GM23338 (cell line): ENCODE data around the gene SLC22A14. TPM values are rescaled to one million over a fixed set of nuclear protein-coding genes. Genes with fewer than 3 reads are reported as not detected.

Experiments
- ATAC-seq: fragments of 200-7000 bp; cut with Tn5 transposase; 3 replicates; pipeline ENCODE4 v1.9.1; 2020
- DNase-seq: peaks from one replicate; pipeline ENCODE4 v3.0.0-alpha.2; 2015; ENCODE audit warnings: low spot score
- H2AFZ ChIP-seq: fragments of 200-600 bp; sonication (generic); 2 replicates; pipeline ENCODE4 v1.8.0; 2016; ENCODE audit warnings: antibody characterized with exemption, mild to moderate bottlenecking, moderate library complexity
- H3F3A ChIP-seq: fragments of 200-600 bp; sonication (generic); replicated peaks from 2 replicates; pipeline ENCODE4 v1.8.0; 2017; ENCODE audit warnings: antibody characterized with exemption, mixed run types, low read depth
- H3K27ac ChIP-seq: fragments of 200-600 bp; sonication (generic); 2 replicates; pipeline ENCODE4 v1.6.1; 2016; ENCODE audit warnings: low read depth
- H3K27me3 ChIP-seq: fragments of 200-600 bp; sonication (generic); 2 replicates; pipeline ENCODE4 v1.8.0; 2016; ENCODE audit warnings: mild to moderate bottlenecking, mixed run types, moderate library complexity; ENCODE audit not compliant: insufficient read depth
- H3K36me3 ChIP-seq: fragments of 200-600 bp; sonication (generic); 2 replicates; pipeline ENCODE4 v1.8.0; 2016; ENCODE audit warnings: mild to moderate bottlenecking; ENCODE audit not compliant: insufficient read depth
- H3K4me1 ChIP-seq: fragments of 200-600 bp; sonication (generic); 2 replicates; pipeline ENCODE4 v1.8.0; 2016; ENCODE audit warnings: mild to moderate bottlenecking, moderate library complexity; ENCODE audit not compliant: insufficient read depth
- H3K4me2 ChIP-seq: fragments of 200-600 bp; sonication (generic); 2 replicates; pipeline ENCODE4 v1.7.1; 2017; ENCODE audit warnings: mixed run types
- H3K4me3 ChIP-seq: fragments of 200-600 bp; sonication (generic); 2 replicates; pipeline ENCODE4 v1.6.1; 2016; ENCODE audit warnings: mixed run types
- H3K79me2 ChIP-seq: fragments of 200-600 bp; sonication (generic); replicated peaks from 2 replicates; pipeline ENCODE4 v1.8.0; 2017; ENCODE audit warnings: mild to moderate bottlenecking; ENCODE audit not compliant: insufficient read depth
- H3K9me2 ChIP-seq: fragments of 200-600 bp; sonication (generic); 2 replicates; pipeline ENCODE4 v1.8.0; 2017; ENCODE audit not compliant: insufficient read depth
- H4K20me1 ChIP-seq: fragments of 200-600 bp; sonication (generic); replicated peaks from 2 replicates; pipeline ENCODE4 v1.8.0; 2017; ENCODE audit warnings: mild to moderate bottlenecking; ENCODE audit not compliant: insufficient read depth
- H3K27ac Mint-ChIP-seq: 2 replicates; pipeline ENCODE4 v1.8.0; 2020; ENCODE audit warnings: inconsistent platforms, mild to moderate bottlenecking, moderate library complexity, mixed read lengths
- H3K27me3 Mint-ChIP-seq: 3 replicates; pipeline ENCODE4 v1.8.0; 2022; ENCODE audit warnings: low read depth, mild to moderate bottlenecking, moderate library complexity, mixed read lengths, inconsistent platforms; ENCODE audit not compliant: insufficient read depth, poor library complexity
- H3K36me3 Mint-ChIP-seq: 3 replicates; pipeline ENCODE4 v1.8.0; 2021; ENCODE audit warnings: low read depth, mild to moderate bottlenecking, inconsistent platforms, moderate library complexity, mixed read lengths
- H3K4me1 Mint-ChIP-seq: 3 replicates; pipeline ENCODE4 v1.8.0; 2020; ENCODE audit warnings: mild to moderate bottlenecking, inconsistent platforms, mixed read lengths
- H3K4me3 Mint-ChIP-seq: 3 replicates; pipeline ENCODE4 v1.8.0; 2021; ENCODE audit warnings: moderate library complexity, mild to moderate bottlenecking, inconsistent platforms, mixed read lengths
- H3K9me3 Mint-ChIP-seq: 3 replicates; pipeline ENCODE4 v1.8.0; 2020; ENCODE audit warnings: moderate library complexity, mild to moderate bottlenecking, inconsistent platforms, mixed read lengths
- EZH2 ChIP-seq: fragments of 200-600 bp; sonication (generic); IDR thresholded peaks from one replicate; pipeline ENCODE4 v1.8.0; 2017; ENCODE audit warnings: antibody characterized with exemption, mild to moderate bottlenecking, low read depth; ENCODE audit not compliant: unreplicated experiment
- EZH2phosphoT487 ChIP-seq: fragments of 200-600 bp; sonication (generic); IDR thresholded peaks from one replicate; pipeline ENCODE4 v1.8.1; 2018; ENCODE audit warnings: antibody characterized with exemption; ENCODE audit not compliant: unreplicated experiment
- NANOG ChIP-seq: IDR thresholded peaks from 2 replicates; pipeline ENCODE4 v1.6.1; 2016; ENCODE audit warnings: antibody characterized with exemption, borderline replicate concordance
- POLR2AphosphoS5 ChIP-seq: IDR thresholded peaks from 2 replicates; pipeline ENCODE4 v1.6.1; 2016; ENCODE audit warnings: antibody characterized with exemption, low read depth
- STAT1 ChIP-seq: IDR thresholded peaks from one replicate; pipeline ENCODE4 v1.6.1; 2016; ENCODE audit warnings: antibody characterized with exemption; ENCODE audit not compliant: unreplicated experiment
- ZNF114 ChIP-seq: fragments of 250-450 bp; sonication (Bioruptor Pico); IDR thresholded peaks from 2 replicates; pipeline ENCODE4 v1.5.0; 2020; ENCODE audit warnings: mild to moderate bottlenecking, moderate library complexity
- ZNF331 ChIP-seq: fragments of 250-450 bp; sonication (Bioruptor Pico); IDR thresholded peaks from 2 replicates; pipeline ENCODE4 v1.5.0; 2020; ENCODE audit warnings: low read depth, mild to moderate bottlenecking, moderate library complexity
- polyA plus RNA-seq: library from polyadenylated mRNA; unstranded; fragments of >200 nt; fragmentation: Nextera tagmentation; extraction: Ambion mirVana; gene quantifications from 2 replicates; pipeline ENCODE4 v1.2.1, GENCODE V29; 2016
- total RNA-seq: library from RNA; depleted of rRNA; stranded (reverse); fragments of >200 nt; shearing (Covaris generic); gene quantifications from 2 replicates; pipeline ENCODE4 v1.2.3, GENCODE V29; 2014
- TF ChIP-seq, protein P1 (sequence below): IDR thresholded peaks from one replicate; pipeline ENCODE4 v1.6.1; 2018; ENCODE audit warnings: antibody characterized with exemption; ENCODE audit not compliant: unreplicated experiment
- TF ChIP-seq, protein P2 (sequence below), 2 experiments: fragments of 200-600 bp in 1 of 2; sonication (generic) in 1 of 2; conservative IDR thresholded peaks; 2 replicates each; pipeline versions ENCODE4 v1.5.1 to v1.6.1; 2016 to 2017; ENCODE audit warnings: antibody characterized with exemption in 2 of 2, low read depth in 2 of 2, mild to moderate bottlenecking in 2 of 2, moderate library complexity in 1 of 2

Gene SLC22A14
- total and polyA plus RNA-seq, 2 experiments from 2014 or later: not detected

DNA sequence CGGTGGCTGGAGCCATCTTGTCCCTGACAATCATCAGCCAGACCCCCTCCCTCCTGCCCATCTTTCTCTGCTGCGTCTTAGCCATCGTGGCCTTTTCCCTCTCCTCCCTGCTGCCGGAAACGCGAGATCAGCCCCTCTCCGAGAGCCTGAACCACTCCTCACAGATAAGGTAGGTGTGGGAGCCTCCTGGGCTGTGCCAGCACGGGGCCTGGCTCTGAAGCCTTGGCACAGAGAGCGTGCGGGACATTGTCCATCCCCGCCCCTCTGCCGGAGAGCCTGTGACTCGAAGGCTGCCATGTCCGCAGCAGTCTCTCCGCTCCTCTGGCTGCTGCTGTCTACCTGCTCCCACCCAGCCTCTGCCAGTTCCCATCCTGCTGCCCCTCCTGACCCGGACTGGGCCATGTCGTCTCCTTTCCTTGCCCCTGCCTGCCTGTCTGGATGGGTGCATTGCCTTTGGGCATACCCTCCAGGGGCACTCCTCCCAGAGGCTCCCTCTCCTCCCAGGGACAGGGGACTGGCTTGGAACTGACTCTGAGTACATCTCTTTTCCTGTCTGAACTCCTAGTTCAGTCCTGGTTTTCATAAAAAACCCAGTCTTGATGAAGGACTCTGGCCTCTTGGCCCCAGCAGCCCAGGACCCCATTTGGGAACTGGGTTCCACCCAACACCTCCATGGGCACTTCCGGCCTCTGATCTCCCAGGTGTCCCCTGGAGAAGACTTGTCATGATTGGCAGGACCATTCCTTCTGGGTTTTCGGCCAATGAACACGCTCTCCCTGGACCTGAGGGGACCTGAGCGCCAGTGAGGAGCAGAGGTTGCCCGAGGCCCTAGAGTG is 34.5 kb downstream of the SLC22A14 start:
- no peak for TF ChIP-seq POLR2AphosphoS5
- TF ChIP-seq, protein P1, sequence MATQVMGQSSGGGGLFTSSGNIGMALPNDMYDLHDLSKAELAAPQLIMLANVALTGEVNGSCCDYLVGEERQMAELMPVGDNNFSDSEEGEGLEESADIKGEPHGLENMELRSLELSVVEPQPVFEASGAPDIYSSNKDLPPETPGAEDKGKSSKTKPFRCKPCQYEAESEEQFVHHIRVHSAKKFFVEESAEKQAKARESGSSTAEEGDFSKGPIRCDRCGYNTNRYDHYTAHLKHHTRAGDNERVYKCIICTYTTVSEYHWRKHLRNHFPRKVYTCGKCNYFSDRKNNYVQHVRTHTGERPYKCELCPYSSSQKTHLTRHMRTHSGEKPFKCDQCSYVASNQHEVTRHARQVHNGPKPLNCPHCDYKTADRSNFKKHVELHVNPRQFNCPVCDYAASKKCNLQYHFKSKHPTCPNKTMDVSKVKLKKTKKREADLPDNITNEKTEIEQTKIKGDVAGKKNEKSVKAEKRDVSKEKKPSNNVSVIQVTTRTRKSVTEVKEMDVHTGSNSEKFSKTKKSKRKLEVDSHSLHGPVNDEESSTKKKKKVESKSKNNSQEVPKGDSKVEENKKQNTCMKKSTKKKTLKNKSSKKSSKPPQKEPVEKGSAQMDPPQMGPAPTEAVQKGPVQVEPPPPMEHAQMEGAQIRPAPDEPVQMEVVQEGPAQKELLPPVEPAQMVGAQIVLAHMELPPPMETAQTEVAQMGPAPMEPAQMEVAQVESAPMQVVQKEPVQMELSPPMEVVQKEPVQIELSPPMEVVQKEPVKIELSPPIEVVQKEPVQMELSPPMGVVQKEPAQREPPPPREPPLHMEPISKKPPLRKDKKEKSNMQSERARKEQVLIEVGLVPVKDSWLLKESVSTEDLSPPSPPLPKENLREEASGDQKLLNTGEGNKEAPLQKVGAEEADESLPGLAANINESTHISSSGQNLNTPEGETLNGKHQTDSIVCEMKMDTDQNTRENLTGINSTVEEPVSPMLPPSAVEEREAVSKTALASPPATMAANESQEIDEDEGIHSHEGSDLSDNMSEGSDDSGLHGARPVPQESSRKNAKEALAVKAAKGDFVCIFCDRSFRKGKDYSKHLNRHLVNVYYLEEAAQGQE: no peak
- Mint-ChIP-seq H3K27ac (no peak overlapping the region), H3K4me3 (no peak overlapping the region), H3K27me3 (peaks cover 13% of the 10 kb centered on the region), H3K4me1 (peaks cover 9% of the 10 kb centered on the region; the same call in 2 of the 3 replicates), H3K9me3 (no peaks in the 10 kb centered on the region; the same call in 2 of the 3 replicates), H3K36me3 (no peaks in the 10 kb centered on the region; the same call in 2 of the 3 replicates)
- ATAC-seq (no peak), DNase-seq (no peak)
- Histone ChIP-seq H4K20me1 (no peaks in the 10 kb centered on the region), H3K27ac (no peak overlapping the region), H3K36me3 (no peaks in the 10 kb centered on the region), H3K9me2 (0 out of 2 replicates have a peak, but pooled peaks cover 3% of the 10 kb centered on the region), H3K27me3 (no peaks in the 10 kb centered on the region), H3K79me2 (no peaks in the 10 kb centered on the region), H3K4me3 (no peak overlapping the region), H2AFZ (no peak overlapping the region), H3K4me1 (no peaks in the 10 kb centered on the region), H3K4me2 (no peak overlapping the region), H3F3A (no peaks in the 10 kb centered on the region)

DNA sequence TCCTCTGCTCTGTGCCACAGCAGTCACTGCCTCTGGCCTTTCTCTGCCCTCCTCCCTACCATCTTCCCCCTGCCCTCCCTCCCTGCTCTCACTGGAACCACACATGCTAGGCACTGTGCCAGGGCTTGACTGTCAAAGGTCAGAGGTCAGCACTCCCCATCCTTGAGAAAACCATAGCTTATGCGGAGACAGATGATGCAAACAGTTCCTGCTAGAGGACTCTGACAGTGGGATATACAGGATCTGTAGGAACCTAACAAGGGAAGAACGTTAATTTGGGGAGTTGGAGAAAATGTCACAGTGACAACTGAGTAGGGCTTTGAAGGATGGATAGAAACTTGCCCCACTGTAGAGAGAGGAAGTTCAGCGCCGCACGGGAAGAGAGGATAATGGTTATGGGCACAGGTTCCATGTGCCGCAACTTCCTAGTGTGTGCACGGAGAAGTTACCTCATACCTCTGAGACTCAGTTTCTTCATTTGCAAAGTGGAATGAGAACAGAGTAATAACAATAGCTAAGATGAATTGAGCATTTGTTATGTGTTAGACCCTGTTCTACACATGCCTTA is 35.2 kb downstream of the SLC22A14 start:
- no peaks in the 10 kb centered on the region for H4K20me1 ChIP-seq
- Mint-ChIP-seq H3K9me3 (no peaks in the 10 kb centered on the region; the same call in 2 of the 3 replicates), H3K4me3 (no peak overlapping the region), H3K27me3 (peaks cover 14% of the 10 kb centered on the region), H3K4me1 (peaks cover 9% of the 10 kb centered on the region; the same call in 2 of the 3 replicates), H3K27ac (no peak overlapping the region), H3K36me3 (no peaks in the 10 kb centered on the region; the same call in 2 of the 3 replicates)
- ATAC-seq (no peak), DNase-seq (no peak)
- no peaks in the 10 kb centered on the region for H3K36me3 ChIP-seq
- no peaks in the 10 kb centered on the region for H3K27me3 ChIP-seq
- no peaks in the 10 kb centered on the region for H3K79me2 ChIP-seq
- no peak overlapping the region for H2AFZ ChIP-seq
- no peak overlapping the region for H3K27ac ChIP-seq
- no peak overlapping the region for H3K4me2 ChIP-seq
- H3K4me1 ChIP-seq: no peaks in the 10 kb centered on the region
- H3K4me3 ChIP-seq: no peak overlapping the region
- H3K9me2 ChIP-seq: 0 out of 2 replicates have a peak, but pooled peaks cover 3% of the 10 kb centered on the region
- no peaks in the 10 kb centered on the region for H3F3A ChIP-seq
- TF ChIP-seq ZNF114 (CRISPR knock-in tag): no peak
- no peak for TF ChIP-seq NANOG
- TF ChIP-seq EZH2phosphoT487: no peak
- TF ChIP-seq, protein P2, sequence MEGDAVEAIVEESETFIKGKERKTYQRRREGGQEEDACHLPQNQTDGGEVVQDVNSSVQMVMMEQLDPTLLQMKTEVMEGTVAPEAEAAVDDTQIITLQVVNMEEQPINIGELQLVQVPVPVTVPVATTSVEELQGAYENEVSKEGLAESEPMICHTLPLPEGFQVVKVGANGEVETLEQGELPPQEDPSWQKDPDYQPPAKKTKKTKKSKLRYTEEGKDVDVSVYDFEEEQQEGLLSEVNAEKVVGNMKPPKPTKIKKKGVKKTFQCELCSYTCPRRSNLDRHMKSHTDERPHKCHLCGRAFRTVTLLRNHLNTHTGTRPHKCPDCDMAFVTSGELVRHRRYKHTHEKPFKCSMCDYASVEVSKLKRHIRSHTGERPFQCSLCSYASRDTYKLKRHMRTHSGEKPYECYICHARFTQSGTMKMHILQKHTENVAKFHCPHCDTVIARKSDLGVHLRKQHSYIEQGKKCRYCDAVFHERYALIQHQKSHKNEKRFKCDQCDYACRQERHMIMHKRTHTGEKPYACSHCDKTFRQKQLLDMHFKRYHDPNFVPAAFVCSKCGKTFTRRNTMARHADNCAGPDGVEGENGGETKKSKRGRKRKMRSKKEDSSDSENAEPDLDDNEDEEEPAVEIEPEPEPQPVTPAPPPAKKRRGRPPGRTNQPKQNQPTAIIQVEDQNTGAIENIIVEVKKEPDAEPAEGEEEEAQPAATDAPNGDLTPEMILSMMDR (conservative IDR thresholded peaks at IDR 0.05; ENCODE audit: low read depth in 2 of 2): no peak
- TF ChIP-seq EZH2: no peak
- TF ChIP-seq, protein P1: no peak
- TF ChIP-seq ZNF331 (CRISPR knock-in tag): no peak
- TF ChIP-seq STAT1: no peak
- no peak for TF ChIP-seq POLR2AphosphoS5
